ENCODE data around the gene ROBO1.
"Not testable (repeated sequence)": the region's sequence is repeated elsewhere in the genome, so short reads cannot be mapped to it uniquely, and the experiment has no call there.

ROBO1 gene

GRCh38 chr3:79543218-79543982, 224.4 kb downstream of the ROBO1 start:
- DNase-seq, result no peak

GRCh38 chr3:79534727-79535126, 233.1 kb downstream of the ROBO1 start:
- DNase-seq, result no peak

- no peak for DNase-seq
Measured at GRCh38 chr3:79531566-79532295, 236.1 kb downstream of the ROBO1 start.

GRCh38 chr3:79521221-79521848, 246.5 kb downstream of the ROBO1 start:
- no peak for DNase-seq

GRCh38 chr3:79517766-79518413, 249.9 kb downstream of the ROBO1 start:
- DNase-seq, result no peak

- no peak for DNase-seq
Measured at GRCh38 chr3:79516795-79517194, 251.0 kb downstream of the ROBO1 start.

- no peak for DNase-seq
Measured at GRCh38 chr3:79515072-79515471, 252.7 kb downstream of the ROBO1 start.

- DNase-seq, result no peak
Measured at GRCh38 chr3:79514069-79514468, 253.7 kb downstream of the ROBO1 start.

GRCh38 chr3:79506751-79507150, 261.0 kb downstream of the ROBO1 start:
- no peak for DNase-seq

GRCh38 chr3:79502216-79502681, 265.5 kb downstream of the ROBO1 start:
- DNase-seq, result not testable (repeated sequence)

GRCh38 chr3:79497447-79498111, 270.2 kb downstream of the ROBO1 start:
- no peak for DNase-seq

- no peak for DNase-seq
Measured at GRCh38 chr3:79491029-79491641, 276.7 kb downstream of the ROBO1 start.

- DNase-seq, result no peak
Measured at GRCh38 chr3:79490165-79491028, 277.4 kb downstream of the ROBO1 start.

- no peak for DNase-seq
Measured at GRCh38 chr3:79488407-79488806, 279.4 kb downstream of the ROBO1 start.

- no peak for DNase-seq
Measured at GRCh38 chr3:79480746-79481145, 287.1 kb downstream of the ROBO1 start.

GRCh38 chr3:79478620-79479019, 289.2 kb downstream of the ROBO1 start:
- no peak for DNase-seq

GRCh38 chr3:79477242-79477641, 290.6 kb downstream of the ROBO1 start:
- no peak for DNase-seq

GRCh38 chr3:79473993-79474392, 293.8 kb downstream of the ROBO1 start:
- no peak for DNase-seq

GRCh38 chr3:79467721-79468120, 300.1 kb downstream of the ROBO1 start:
- no peak for DNase-seq

- no peak for DNase-seq
Measured at GRCh38 chr3:79461129-79461792, 306.5 kb downstream of the ROBO1 start.

GRCh38 chr3:79453600-79453999, 314.2 kb downstream of the ROBO1 start:
- no peak for DNase-seq
